Femur (tissue), 1 donor: ENCODE data around the gene CCDC136.

ENCODE experiments used
- DNase-seq: peaks from one replicate; pipeline ENCODE4 v3.0.0-alpha.2; 2017

The CCDC136 gene

DNA sequence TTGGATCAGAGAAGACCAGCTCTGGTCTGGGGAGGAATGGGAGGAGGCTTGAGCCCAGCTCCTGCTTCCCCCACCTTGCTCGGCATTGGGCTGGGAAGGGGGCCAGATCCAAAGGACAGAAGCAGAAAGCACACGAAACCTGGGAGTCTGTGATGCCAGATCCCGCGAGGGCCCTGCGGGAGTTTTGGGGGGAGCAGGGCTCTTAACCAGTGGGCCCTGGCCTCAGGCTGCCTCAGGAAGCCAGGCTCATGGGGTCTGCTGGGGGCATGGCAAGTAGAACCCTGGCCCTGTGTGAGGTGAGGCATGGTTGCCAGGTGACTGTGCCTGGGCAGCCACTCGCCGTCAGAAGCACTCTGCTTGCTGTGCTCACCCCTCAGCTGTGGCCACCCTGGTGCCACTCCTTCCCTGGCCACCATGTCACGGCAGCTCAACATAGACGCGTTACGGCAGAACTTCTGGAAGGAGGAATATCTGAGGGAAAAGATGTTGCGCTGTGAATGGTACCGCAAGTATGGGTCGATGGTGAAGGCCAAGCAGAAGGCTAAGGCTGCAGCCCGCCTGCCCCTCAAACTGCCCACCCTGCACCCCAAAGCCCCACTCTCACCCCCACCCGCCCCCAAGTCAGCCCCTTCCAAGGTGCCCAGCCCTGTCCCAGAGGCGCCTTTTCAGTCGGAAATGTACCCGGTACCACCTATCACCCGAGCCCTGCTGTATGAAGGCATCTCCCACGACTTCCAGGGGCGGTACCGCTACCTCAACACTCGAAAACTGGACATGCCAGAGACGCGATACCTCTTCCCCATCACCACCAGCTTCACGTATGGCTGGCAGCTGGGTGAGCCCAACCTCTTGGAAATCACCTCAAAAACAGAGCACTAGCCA is 74.5 kb downstream of the CCDC136 start:
- no peak for DNase-seq

DNA sequence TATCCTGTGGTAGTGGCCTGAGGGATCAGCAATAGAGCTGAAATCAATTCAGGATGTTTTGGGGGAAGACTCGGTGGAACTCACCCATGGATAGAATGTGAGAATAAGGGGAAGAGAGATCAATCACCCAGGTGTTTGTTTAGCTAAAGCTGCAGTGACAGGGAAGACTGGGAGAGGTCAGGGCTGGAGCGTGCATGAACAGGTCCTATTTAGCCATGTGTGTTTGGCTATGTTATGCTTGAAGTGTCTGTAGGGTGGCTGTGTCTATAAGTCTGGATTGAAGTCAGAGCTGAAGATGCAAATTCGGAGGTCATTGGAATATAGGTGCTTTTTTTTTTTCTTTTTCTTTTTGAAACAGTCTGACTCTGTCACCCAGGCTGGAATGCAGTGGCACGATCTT is 75.5 kb downstream of the CCDC136 start:
- no peak for DNase-seq

DNA sequence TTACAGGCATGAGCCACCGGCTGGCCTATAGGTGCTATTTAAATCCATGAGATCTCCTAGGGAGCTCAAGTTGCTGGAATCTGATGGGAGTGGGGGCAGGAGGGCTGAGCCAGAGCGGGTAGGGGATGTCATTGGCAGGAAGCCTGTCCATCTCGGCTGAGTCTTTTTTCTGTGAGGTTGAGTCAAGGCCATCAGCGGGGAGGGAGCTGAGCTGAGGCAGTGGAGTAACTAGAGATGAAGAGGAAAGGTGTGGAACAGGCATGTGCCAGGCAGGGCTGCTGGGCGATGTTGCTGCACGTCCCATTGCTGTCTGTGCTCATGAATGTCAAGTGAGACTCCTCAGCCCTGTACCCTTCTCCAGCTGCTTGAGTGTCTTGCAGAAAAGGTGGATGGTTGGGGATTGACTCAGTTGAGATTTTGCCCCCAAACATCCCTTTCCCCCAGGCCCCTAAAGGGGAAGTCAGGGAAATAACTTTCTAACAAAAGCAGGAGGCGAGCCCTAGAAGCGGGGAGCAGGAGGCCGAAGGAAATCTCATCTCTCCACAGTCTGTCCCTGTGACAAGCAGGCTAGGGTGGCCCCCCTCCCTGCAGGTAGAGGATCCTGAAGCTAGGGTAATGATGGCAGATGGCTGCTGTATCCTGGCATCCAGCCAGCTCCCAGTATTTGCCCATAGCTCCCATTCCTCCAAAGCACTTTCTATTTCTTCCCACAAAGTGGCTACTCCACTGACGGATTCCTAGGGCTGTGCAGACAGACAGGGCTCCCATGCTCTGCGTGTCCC is 76.3 kb downstream of the CCDC136 start:
- DNase-seq = no peak

GRCh38 chr7:128868624-128869137 is 76.9 kb downstream of the CCDC136 start:
- no peak for DNase-seq

GRCh38 chr7:128869138-128869943 is 77.6 kb downstream of the CCDC136 start:
- peak; percentile 60 for DNase-seq

DNA sequence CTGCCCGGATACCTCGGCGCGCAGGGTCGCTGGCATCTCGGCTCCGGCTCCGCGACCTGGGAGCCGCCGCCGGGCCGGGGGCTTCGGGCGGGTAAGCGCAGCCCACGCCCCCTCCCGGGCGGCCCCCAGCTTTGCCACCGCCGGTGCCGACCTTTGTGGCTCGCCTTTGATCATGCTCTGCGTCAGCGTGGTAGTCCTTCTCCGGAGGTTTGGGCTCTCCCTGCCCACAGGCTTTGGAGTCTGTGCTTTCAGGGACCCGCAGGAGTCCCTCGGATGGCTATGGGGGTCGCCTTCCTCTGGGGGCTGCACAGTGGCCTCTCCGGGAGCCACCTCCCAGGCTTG is 78.1 kb downstream of the CCDC136 start:
- no peak for DNase-seq

DNA sequence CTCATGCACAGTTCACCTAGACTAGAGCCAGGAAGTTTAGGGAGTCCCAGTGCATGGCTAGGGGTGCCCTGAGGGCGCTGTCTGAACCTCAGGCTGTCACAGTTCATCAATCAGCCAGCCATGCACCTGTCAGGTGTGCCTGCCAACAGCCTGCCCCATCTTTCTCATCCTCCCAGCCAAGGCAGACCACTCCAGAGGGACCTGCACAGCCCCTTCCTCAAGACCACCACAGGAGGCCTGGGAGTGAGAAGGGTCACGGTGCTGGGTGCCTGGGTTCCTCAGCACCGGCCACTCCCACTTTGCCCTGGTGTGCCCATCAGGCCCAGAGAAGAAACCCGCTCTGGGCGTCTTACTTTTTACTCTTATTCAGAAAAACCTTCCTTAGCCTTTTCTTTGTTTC is 79.3 kb downstream of the CCDC136 start:
- DNase-seq = no peak
